CD4-positive, alpha-beta T cell treated with Interleukin-17A for 1 hour (primary cell): Measurements from ENCODE around the gene CCDC33.

ENCODE experiments used
- DNase-seq: peaks from one replicate; pipeline ENCODE4 v3.0.0-alpha.2; 2020

Gene CCDC33

DNA sequence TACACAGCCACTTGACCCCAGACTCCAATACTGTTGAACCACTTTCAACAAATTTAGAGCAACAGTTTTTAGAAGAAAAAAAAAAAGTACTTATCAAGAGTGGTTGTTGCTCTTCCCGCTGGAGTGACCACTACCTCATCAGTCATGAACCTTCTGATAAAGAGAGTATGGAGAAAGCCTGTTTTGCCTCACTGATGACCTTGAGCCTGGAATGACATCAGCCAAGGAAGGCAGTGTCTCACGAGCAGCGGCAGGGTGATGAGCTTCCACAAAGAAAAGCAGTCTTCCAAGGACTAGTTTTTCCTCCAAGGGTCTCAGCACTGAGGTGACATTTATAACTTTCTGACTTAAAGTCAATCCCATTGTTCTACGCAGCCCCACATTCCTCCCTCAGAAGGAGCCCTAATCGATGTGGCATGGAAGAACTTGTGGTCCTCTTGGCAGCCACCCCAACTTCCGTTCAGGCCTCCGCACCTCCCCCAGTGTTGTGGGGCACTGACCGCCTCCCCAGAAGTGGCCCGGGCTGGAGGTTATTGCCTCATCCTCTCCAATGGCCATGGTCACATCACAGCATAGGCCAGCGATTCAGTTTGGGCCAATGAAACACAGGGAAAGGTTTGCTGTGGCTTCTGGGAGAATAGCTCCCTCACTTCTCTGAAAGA is 133.1 kb downstream of the CCDC33 start:
- no peak for DNase-seq

DNA sequence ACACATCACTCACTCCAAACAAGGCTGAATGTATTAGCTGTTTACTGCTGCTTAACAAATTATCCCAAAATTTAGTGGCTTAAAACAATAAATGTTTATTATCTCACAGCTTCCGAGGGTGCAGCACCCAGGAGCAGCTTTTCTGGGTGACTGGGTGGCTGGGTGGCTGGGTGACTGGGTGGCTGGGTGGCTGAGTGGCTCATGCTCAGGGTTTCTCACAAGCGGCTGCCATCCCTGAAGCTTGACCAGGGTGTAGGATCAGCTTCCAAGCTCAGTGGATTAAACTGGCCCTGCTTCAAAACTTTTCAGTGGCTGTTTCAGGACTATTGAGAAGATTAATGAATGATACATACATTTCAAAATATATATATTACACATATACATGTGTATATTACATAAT is 133.6 kb downstream of the CCDC33 start:
- no peak for DNase-seq

DNA sequence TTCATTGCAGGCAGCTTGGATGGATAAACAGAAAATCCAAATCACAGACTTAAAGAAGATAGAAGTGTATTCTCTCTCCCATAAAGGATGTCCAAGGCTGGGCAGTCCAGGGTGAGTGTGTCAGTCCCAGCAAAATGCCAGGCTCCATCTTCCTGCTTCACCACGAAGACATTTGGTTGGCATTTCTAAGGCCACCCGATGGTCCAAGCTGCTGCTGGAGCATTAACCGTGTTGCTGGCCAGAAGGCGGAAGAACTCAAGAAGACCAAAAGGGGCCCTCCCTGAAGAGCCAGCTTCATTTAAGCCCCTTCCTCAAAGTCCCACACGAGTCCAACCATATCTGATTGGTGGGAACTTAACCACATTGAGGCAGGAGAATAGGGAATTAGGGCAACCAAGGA is 134.3 kb downstream of the CCDC33 start:
- DNase-seq, result no peak

DNA sequence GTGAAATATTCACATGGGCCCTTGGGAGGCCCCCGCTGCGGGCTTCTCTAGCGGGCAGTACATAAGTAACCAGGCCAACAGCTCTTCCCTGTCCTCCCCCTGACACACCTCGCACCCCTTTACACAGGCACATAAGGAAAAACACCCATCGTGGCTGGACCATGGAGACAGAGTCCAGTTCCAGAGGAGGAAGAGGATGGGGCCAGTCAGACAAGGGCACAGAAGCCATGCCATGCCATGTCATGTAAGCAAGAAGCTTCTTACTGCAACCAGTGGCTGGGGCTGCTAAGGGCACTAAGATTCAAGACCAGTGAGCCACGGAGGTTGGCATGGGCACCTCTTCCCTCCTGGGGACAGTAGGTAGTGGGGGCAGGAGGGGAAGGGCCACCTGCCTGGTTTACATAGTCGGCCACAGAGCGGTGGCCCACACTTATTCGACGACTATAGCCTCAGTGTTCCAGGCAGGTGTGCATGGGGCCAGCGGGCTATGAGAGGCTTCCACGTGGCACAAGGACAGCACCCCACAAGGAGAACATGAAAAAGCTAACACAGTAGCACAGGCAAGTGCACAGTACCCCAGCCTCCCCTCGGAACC is 137.0 kb downstream of the CCDC33 start:
- DNase-seq, result no peak

DNA sequence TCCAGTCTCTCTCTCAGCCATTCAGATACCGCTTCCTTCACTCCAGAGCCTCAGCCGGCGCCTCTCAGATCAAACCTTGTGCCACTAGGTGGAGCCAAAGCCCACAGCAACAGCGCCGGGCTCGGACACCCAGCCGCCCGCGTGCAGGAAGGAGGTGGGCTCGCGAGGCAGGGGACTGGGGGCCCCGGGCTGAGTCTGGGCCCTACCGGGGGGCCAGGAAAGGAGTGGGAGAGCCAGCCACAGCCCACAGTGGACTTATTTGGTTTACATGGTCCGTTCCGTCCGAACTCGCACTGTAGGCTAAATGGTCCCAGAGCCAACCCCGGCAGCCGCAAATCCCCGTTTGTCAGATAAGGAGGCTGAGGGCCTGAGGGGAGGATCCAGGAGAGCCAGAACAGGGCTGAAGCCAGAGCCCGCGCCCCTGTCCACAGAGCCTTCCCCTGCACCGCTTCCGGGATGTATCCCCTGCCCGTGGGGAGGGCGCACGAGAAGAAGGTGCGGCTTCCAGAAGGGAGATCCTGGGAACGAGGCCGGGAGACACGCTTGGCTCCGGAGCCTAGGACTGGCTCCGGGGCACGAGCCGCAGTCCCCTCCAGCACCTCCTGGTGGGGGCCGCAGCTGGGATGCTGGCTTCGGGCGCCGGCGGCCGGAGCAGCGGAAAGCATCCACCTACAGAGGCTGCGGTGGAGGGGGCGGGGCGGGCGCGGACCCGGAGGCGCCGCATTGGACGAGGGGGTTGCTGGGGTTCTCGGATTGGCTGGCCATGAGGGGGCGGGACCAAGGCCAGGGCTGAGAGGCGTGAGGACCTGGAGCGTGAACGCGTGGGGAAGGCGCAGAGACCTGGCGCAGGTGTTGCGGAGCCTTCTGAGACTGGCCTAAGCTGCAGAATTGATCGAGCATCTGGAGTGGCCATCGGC is 137.9 kb downstream of the CCDC33 start:
- peak; percentile 95 for DNase-seq

- no peak for DNase-seq
Measured at GRCh38 chr15:74374648-74375302, 138.6 kb downstream of the CCDC33 start.

GRCh38 chr15:74375303-74375693 is 139.2 kb downstream of the CCDC33 start:
- DNase-seq, result peak; percentile 87

- DNase-seq, result no peak
Measured at GRCh38 chr15:74376226-74376625, 140.1 kb downstream of the CCDC33 start.

DNA sequence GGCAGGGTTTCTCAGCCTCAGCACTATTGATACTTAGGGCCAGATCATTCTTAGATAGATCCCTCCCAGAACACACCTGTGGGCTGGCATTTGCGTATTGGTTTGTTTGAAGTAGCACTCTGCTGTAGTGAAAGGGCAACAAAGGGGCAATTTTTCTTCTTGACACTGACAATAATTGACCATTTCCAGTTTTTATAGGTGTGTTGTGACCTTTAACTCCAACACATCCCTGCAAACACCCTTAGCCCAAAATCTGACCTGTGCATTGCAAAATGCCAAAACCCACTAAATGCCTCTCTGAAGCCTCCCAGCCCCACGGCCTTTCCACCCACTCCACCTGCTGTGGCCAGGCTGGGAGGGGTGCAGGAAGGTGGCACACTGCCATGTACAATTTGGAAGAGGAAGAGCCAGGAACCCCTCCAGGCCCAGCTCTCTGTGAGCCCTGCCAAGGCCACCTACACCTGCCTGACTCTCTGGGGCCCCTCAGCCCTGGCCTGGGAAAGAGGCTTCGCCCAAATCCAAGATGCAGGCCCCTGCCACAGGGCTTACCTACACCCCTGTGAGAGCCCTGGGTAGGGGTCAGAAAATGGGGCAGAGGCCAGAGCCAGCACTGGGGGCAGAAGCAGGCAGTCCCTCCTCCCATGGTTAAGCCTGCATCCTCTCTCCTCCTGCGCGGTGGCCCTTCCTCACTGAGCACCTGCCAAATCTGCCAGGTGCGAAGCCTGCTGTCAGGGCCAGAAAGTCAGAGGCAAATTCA is 140.9 kb downstream of the CCDC33 start:
- DNase-seq, result no peak

GRCh38 chr15:74377831-74378766 is 142.0 kb downstream of the CCDC33 start:
- DNase-seq, result no peak

- DNase-seq, result peak; percentile 34
Measured at GRCh38 chr15:74378848-74379247, 142.7 kb downstream of the CCDC33 start.

GRCh38 chr15:74380361-74381189 is 144.4 kb downstream of the CCDC33 start:
- no peak for DNase-seq

DNA sequence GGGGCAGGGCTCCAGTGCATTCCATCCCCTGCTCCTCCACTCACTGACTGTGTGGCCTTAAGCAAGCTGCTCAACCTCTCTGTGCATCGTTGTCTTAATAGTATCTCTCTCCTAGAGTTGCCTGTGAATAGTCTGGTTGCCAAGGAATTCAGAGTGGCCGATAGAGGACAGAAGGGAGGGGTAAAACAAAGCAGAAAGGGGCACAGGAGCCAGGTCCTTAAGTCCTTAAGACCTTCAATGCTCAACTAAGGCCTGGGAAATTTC is 145.0 kb downstream of the CCDC33 start:
- DNase-seq, result no peak

DNA sequence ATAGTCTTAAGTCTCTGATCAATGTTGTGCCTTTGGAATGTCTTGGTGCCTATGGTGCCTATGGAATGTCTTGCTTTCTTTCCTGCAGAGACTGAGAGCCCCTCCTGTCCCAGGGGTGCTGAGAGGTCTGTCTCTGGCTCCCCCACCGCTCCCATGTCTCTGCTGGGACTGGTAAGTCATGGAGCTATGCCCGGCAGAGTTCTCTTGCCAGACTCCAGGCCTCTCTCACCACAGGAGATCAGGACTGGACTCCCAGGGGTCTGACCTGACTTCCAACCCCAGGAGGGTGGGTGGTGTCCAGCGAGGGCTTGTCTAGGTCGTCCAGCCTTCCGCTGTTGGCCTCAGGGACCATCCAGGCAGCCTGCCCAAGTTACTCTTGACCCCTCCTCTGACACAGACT is 145.4 kb downstream of the CCDC33 start:
- no peak for DNase-seq

- DNase-seq, result peak; percentile 78
Measured at GRCh38 chr15:74382004-74382816, 146.1 kb downstream of the CCDC33 start.

GRCh38 chr15:74383286-74383685 is 147.2 kb downstream of the CCDC33 start:
- no peak for DNase-seq

- peak; percentile 53 for DNase-seq
Measured at GRCh38 chr15:74383695-74384565, 147.8 kb downstream of the CCDC33 start.

- no peak for DNase-seq
Measured at GRCh38 chr15:74384566-74384880, 148.4 kb downstream of the CCDC33 start.
